ENCODE measurements around the gene SASH1. TPM values are rescaled to one million over a fixed set of nuclear protein-coding genes. Genes with fewer than 3 reads are reported as not detected.

The SASH1 gene
- total and polyA plus RNA-seq, 9 of the 15 experiments (the other 6 are each of a cell fraction or from before 2014, with no cell fraction given): 0.35 to 3.5 (median 1.6) TPM

GRCh38 chr6:148389086-148389485 is 46.4 kb downstream of the SASH1 start:
- no peak for ATAC-seq
- in situ Hi-C loops (cut with MboI): no loop called here
- POLR2A ChIA-PET: interaction anchor here (0.9 kb wide), 1 partner anchor 36 kb away, joined by 3 read pairs; no protein-coding TSS in a partner anchor

More at GRCh38 chr6:148389086-148389485, 46.4 kb downstream of the SASH1 start:
- 14% methylated on average over 9 of the region's 9 CpGs for WGBS (ENCODE audit: insufficient coverage, low coverage, missing lambda C conversion rate)
- peaks cover 3% of the 10 kb centered on the region; the same call in 1 of the 2 replicates for H4K20me1 ChIP-seq (replicated peaks; ENCODE audit: control insufficient read depth, insufficient read depth, low read length)
- H3K27ac ChIP-seq (ENCODE audit: extremely low read depth, low read depth, low read length): no peak overlapping the region
- intact Hi-C loops (cut with micrococcal nuclease): no loop called here
- H3K9me3 ChIP-seq (replicated peaks; ENCODE audit: control insufficient read depth, insufficient read depth, low read depth, low read length): no peaks in the 10 kb centered on the region
- H3K9ac ChIP-seq (ENCODE audit: insufficient read depth in 1 of 2, low read depth in 2 of 2, low read length in 2 of 2): no peak overlapping the region
- H2AFZ ChIP-seq (ENCODE audit: low read depth, low read length): no peak overlapping the region
- no peak for DNase-seq (ENCODE audit: extremely low read depth in 1 of 4, low spot score in 3 of 4)
- no peaks in the 10 kb centered on the region for H3K4me1 ChIP-seq (replicated peaks in 1 of 2; ENCODE audit: control insufficient read depth in 2 of 2, insufficient read depth in 2 of 2, low read length in 2 of 2)
- BruUV-seq (replicated peaks): no TSS peak
- TF ChIP-seq E2F6 (IDR thresholded peaks at IDR 0.05; ENCODE audit: borderline replicate concordance in 1 of 2, extremely low read depth in 1 of 2, insufficient read depth in 1 of 2, insufficient read length in 1 of 2, low read depth in 1 of 2, low read length in 1 of 2, poor library complexity in 1 of 2, severe bottlenecking in 1 of 2) (no peak), ZNF707 (CRISPR knock-in tag; conservative IDR thresholded peaks at IDR 0.05) (no peak), MYNN (IDR thresholded peaks at IDR 0.05) (no peak), MYNN (CRISPR knock-in tag; IDR thresholded peaks at IDR 0.05) (no peak), ELF4 (CRISPR knock-in tag; IDR thresholded peaks at IDR 0.05) (no peak), CBX8 (IDR thresholded peaks at IDR 0.05; ENCODE audit: borderline replicate concordance, extremely low read depth, low read depth, low read length, poor library complexity, severe bottlenecking) (no peak), POLR3A (IDR thresholded peaks at IDR 0.05; ENCODE audit: borderline replicate concordance, extremely low read depth, insufficient read depth, insufficient read length) (no peak), RBM39 (optimal IDR thresholded peaks at IDR 0.05; ENCODE audit: low read depth, low read length) (no peak), TRIM24 (IDR thresholded peaks at IDR 0.05) (no peak)
- no peak overlapping the region for H3K4me3 ChIP-seq
- H3K27me3 ChIP-seq (ENCODE audit: control insufficient read depth in 2 of 2, insufficient read depth in 2 of 2, low read length in 2 of 2): peaks cover 13 to 32% of the 10 kb centered on the region in 2 experiments; a peak in 4 of 5 replicates
- no peaks in the 10 kb centered on the region for H3K9me1 ChIP-seq (ENCODE audit: control insufficient read depth, insufficient read depth, low read length)
- CTCF ChIA-PET (ENCODE audit: low intra/inter-chr PET ratio): no interaction called here
- H3K4me2 ChIP-seq (ENCODE audit: insufficient read depth, low read length): no peak overlapping the region
- no peaks in the 10 kb centered on the region for H3K36me3 ChIP-seq (ENCODE audit: control insufficient read depth, insufficient read depth, low read length)
- no peak for FAIRE-seq
- no peaks in the 10 kb centered on the region for H3K79me2 ChIP-seq (ENCODE audit: control insufficient read depth, insufficient read depth, low read length)
